NCI-H187 (cell line): ENCODE measurements around the gene DDX1.

Source experiments
- DNase-seq, 2 experiments: peaks; one replicate each; lab custom pipeline; 2025; lab: John Stamatoyannopoulos, UW

Gene DDX1

GRCh38 chr2:15646661-15647060 is 55.0 kb downstream of the DDX1 start:
- no peak for DNase-seq

DNA sequence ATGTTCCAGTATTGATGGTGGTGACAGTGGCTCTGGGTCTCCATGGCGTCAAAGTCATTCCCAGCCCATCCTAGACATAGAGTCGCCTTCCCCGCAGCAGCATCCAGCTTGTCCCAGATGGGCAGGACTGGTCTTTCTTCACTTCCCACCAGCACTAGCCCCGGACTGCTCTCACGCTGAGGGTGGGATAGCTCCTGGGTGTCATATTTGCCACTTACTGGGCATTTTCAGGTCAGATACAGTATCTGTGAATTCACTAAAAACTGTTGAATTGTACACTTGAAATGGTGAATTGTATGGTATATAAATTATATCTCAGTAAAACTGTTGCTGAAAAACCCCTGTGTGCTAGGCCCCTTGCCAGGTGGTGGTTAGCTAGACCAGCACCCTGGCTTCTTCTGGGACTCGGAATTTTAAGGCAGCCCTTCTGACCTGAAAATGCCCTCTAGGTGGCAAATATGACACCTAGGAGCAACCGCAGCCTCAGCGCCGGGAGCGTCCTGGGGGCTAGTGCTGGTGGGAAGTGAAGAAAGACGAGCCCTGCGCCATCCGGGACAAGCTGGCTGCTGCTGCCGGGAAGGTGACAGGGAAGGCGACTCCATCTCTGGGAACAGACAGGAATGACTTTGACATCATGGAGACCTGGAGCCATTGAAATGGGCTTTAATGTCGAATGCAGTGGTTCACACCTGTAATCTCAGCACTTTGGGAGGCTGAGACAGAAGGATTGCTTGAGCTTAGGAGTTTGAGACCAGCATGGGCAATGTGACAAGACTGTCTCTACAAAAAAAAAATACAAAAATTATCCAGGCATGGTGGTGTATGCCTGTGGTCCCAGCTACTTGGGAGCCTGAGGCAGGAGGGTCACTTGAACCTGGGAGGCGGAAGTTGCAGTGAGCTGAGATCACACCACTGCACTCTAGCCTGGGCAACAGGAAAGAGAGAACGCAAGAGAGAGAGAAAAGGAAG is 56.2 kb downstream of the DDX1 start:
- no peak for DNase-seq

DNA sequence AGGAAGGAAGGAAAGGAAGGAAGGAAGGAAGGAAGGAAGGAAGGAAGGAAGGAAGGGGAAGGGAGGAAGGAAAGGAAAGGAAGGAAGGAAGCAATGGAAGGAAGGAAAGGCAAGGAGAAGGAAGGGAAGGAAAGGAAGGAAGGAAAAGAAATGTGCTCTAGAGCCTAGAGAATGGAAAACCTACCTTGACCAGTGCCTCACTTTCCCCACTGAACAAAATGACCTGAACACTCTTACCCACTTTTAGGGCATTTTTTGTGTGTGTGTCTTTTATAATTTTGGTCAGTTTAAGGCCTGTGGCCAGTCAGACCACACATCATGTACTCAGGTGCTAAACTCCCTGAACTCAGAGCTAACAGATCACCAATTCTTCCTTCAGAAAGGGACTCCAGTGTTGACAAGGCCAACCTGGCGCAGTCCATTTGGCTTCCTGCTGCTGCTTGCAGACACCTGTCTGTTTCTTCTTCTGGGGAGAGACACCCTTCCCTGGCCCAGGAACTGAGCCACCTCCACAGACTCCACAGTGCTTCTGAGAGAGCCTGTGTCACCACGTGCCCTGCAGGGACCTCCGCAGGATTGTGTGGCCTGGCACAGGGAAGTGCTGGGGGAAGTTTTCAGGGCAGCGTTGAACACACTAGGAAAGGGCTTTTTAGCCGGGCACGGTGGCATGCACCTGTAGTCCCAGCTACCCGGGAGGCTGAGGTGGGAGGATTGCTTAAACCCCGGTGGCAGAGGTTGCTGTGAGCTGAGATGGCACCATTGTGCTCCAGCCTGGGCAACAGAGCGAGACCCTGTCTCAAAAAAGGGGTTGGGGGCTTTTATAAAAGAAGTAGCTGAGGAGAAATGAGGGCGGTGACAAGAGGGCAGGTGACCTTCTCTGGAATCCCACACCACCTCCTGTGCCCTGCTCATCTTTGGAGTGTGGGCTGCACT is 57.2 kb downstream of the DDX1 start:
- DNase-seq, result no peak

GRCh38 chr2:15649561-15650255 is 58.0 kb downstream of the DDX1 start:
- DNase-seq, result no peak

DNA sequence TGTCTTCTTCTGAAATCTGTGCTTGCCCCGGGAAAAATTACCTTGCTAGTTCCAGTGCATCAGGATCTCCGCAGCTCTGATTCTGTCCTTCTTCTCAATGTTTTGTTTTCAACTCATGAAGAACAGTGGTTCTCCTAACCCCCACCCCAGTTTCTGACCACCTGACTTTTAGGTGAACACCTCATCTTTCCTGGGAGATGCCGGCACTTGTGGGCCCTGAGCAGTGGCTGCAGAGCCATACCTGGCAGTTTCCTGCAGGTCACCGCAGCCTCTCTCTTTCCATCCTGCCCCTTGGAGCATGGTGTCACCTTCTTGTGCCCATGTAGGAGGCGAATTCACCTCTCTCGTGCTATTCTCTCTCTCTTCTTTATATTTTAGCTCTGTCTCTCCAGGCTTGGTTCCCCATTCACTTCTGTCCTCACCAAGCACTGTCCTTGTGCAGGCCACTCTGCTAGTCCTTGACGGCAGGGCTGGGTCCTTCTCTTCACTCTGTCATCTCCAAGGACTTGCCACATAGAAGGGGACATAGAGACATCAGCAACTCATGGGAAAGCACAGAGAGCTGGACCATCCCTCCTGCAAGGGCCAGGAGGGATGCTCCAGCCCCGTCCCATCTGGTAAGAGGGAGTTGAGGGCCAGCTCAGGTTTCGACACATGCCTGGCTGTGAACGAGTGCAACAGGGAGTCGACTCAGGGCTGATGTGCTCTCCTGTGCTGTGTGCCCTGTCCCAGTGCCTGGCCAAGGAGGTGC is 59.1 kb downstream of the DDX1 start:
- no peak for DNase-seq

DNA sequence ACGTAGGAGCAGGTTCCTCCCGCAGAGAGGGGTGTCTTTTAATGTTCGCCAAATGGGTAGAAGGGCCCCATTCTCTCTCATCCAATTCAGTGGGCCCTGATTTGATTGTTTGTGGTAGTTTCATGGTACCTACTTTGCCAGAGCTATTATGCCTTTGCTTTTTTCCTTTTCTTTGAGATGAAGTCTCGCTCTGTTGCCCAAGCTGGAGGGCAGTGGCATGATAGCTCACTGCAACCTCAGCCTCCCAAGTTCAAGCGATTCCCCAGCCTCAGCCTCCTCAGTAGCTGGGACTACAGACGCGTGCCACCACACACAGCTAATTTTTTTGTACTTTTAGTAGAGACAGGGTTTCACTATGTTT is 59.7 kb downstream of the DDX1 start:
- no peak for DNase-seq

- no peak for DNase-seq
Measured at GRCh38 chr2:15652252-15652651, 60.6 kb downstream of the DDX1 start.

DNA sequence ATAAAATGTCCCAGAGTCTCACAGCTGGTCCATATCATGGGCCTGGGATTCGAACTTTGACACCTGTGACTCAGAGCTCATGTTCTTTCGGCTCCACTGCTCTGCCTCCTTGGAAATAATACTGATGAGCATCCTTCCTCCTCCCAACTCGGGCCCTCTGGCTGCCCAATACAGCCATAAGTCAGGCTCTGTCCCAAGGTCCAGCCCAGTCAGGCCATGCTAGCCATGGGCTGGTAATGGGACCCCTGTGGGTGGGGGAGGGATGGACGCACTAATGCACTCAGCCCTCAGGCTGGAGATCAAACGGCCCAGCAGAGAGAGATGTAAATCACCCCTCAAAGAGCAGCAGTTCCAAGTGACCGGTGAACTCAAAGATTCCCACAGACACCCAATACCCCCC is 61.1 kb downstream of the DDX1 start:
- no peak for DNase-seq

GRCh38 chr2:15653806-15654726 is 62.4 kb downstream of the DDX1 start:
- DNase-seq, result no peak

DNA sequence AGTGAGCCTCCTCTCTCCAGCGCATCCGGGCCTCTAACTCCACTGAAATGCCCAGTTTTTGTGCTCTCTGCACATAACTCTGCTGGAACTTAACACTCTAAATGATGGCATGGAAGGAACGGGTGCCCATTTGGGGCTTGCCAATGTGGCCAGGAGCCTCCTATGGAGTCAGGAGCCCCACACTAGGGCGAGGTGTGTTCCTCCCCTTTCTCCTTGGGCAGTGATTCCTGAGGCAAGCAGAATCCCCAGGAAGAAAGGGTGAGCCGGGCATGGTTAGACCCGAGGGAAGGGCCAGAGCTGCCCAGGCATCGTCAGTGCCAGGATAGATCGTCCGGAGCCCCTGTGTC is 63.0 kb downstream of the DDX1 start:
- DNase-seq, result no peak

GRCh38 chr2:15655123-15655887 is 63.6 kb downstream of the DDX1 start:
- no peak for DNase-seq

DNA sequence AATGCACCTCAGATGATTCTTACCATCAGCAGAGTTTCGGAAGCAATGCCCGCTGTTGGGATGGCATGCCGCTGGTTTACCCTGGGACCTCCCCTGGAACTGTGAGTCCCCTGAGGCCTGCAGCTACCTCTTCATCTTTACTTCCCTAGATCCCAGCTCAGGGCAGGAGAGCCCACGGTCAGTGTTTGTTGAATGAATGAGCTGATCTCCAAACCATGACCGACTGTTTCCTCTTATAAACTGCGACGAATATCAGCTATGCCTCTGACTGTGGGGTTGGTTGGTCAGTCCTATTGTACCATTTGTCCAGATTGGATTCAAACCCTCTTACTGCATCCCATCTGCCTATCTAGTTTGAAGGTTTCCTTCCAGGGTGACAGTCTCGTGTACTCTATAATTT is 64.4 kb downstream of the DDX1 start:
- no peak for DNase-seq

DNA sequence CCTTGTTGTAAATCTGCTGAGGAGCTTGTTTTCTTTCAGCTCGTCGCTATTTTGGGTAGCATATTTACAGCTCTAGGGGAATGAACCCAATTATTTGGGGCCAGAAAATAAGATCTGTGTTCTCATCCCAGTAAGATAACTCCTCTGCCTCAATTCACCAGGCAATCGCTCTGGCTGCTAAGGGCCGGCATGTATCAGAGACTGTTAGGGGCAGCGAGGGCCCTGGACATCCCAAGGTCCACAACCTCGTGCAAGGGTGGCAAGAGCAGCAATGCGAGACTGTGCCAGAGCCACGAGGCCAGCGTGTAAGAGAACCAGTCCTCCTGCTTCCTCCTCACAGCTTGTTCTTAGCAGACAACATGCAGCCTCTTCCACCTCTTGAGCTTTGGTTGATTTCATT is 66.1 kb downstream of the DDX1 start:
- DNase-seq, result no peak

DNA sequence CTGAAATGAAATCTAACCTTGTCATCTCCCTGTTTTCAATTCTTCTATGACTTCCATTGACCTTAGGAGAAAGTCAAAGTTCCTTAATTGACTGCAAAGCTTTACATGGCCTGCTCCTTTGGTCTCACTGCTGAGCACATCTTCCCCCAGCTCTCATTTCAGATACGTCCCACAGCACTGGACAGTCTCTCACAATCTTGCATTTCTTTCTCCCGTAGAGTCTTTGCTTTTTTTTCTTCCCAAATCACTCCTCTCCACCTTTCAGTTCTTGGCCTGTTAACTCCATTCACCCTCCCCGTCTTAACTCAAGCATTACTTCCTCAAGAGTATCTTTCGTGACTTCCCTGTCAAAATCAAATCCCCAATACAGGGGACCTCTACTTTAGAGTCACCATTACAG is 67.2 kb downstream of the DDX1 start:
- no peak for DNase-seq

DNA sequence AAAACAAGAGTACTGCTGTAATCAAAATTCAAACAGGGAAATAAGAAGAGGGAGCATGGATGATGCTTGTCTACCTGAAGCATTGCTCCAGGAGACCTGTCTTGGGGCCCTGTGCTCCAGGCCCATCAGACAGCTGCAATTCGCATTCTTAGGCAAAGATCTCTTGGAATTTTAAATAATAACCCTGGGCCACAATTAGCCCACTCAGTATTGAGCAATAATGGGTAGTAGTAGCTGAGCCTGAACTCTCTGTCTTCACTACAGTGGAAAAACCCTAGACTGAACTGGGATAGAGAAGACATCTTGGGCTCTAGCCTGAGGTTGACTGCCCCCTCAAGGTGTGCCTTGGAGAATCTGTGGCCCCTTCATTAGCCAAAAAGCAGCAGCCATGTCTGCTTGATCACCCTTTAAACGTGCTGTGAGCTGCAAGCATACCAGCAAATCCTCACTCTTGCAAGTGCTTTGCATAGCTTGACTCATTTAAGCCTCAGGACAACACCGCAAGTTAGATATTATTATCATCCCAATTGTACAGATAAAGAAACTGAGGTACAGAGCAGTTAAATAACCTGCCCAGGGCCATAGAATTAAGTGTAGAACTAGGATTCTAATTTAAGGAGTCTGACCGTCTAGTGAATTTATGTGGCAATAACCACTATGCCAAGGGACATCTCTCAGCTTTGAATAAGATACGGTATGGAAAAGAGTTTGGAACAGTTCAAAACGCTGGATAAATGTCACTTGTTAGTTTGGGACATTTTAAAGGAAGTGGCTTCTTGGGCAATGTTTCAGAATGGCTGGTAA is 69.0 kb downstream of the DDX1 start:
- DNase-seq, result no peak

GRCh38 chr2:15661295-15661569 is 69.6 kb downstream of the DDX1 start:
- DNase-seq, result no peak

- no peak for DNase-seq
Measured at GRCh38 chr2:15662026-15662425, 70.4 kb downstream of the DDX1 start.

- DNase-seq, result no peak
Measured at GRCh38 chr2:15662579-15662978, 70.9 kb downstream of the DDX1 start.

DNA sequence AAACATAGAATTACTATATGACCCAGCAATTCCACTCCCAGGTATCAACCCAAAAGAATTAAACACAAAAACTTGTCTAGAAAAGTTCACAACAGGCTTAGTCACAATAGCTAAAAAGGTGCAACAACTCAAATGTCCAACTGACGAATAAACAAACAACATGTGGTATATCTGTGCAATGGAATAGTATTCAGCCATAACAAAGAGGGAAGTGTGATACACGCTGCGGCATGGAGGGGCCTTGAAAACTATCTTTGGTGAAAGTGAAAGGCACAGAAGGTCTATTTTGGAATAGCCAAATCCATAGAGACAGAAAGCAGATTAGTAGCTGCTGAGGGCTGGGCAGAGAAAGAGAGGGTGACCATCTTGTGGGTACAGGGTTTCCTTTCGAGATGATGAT is 72.1 kb downstream of the DDX1 start:
- DNase-seq, result no peak
